Activated CD4-positive, CD25-positive, alpha-beta regulatory T cell (primary cell): ENCODE results near the gene DEPDC1B.
"Not testable (repeated sequence)": the region's sequence is repeated elsewhere in the genome, so short reads cannot be mapped to it uniquely, and the experiment has no call there.

Experiments
- DNase-seq, 4 experiments: peaks; one replicate each; lab custom pipeline; 2025; lab: John Stamatoyannopoulos, UW

Gene DEPDC1B

GRCh38 chr5:60699288-60699608 is 718 bp downstream of the DEPDC1B start:
- no peak for DNase-seq

DNA sequence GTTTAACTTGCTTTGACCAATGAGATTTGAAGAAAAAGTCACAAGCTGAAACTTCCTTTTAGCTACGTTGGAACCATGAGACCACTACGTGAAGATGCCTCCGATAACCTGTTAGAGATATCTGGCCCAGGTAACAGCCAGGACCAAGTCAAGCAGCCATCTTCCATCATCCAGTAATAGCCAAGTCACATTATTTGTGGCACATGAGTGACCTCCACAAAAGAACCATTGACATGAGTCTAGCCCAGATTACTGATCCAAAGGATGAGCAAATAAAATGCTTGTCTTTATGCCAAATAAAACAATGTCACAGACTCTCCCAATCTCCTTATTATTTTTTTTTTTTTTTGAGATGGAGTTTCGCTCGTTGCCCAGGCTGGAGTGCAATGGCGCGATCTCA is 1.6 kb downstream of the DEPDC1B start:
- DNase-seq: no peak

DNA sequence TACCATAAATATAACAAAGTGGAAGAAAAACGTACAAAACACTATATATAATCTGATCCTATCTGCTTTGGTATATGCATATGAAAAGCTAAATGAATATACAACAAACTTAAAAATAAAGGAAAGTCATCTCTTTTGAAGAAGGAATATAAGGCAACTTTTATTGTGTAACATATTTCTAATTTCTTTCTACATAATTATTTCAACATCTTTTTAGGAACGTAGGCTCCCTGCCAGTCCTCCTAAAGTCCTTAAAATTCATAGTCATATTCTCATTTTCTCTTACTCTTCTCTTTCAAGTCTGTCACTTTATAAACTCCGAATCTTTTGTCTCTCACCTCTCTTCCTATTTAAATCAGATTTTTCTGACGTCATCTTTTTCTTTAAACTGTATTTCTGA is 9.6 kb downstream of the DEPDC1B start:
- no peak for DNase-seq

GRCh38 chr5:60688980-60689379 is 11.0 kb downstream of the DEPDC1B start:
- no peak for DNase-seq

DNA sequence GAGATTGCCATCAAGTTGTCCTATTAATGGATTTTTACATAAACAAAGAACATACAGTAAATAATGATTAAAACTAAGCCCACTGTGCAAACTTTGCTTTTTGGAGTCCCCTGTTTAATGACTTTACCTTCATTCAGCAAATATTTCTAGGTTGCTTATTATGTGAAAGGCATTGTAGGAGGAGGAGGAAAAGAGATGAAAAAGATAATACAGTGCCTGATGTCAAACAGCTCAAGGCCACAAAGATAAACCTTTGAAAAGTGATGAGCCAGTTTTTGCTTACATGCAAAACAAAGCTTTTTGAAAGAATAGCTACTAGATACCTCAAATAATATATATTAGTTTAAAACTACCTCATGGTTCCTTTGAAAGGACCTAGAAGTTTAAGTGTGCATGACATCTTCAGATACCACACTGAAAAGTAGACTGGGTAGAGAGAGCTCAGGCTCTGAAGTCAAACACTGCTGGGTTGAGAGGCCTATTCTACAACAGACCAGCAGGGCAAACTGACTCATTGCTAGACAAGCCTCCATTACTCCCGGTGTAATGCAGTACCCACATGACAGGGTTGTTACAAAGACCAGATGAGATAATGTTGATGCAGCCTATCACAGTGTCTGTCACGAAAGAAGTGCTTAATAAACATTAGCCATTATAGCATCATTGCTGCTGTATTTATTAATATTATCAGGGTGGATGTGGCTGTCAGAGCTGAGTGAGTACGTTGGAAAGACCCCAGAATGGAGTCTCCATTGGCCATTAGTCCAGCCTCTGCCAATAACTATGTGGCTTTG is 11.8 kb downstream of the DEPDC1B start:
- no peak for DNase-seq

DNA sequence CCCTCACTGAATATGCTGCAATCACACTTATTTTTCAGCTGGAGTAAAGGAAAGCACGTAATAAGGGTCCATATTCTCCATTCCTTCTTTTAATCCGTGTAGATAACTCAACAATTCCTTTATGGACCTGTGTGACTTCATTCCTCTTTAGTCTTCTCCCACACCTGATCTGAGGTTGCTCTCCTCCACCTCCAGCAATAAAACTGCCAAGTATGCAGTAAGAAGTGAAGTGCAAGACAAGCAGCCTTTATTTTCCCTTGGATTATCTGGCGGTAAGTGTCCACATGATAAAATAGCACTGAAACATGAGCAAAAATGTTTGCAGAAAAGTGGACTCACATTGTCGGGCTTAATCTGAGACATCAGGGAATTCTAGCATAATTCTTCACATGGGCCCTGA is 13.8 kb downstream of the DEPDC1B start:
- DNase-seq: no peak

- no peak for DNase-seq
Measured at GRCh38 chr5:60685700-60686099, 14.3 kb downstream of the DEPDC1B start.

GRCh38 chr5:60685028-60685427 is 14.9 kb downstream of the DEPDC1B start:
- no peak for DNase-seq

DNA sequence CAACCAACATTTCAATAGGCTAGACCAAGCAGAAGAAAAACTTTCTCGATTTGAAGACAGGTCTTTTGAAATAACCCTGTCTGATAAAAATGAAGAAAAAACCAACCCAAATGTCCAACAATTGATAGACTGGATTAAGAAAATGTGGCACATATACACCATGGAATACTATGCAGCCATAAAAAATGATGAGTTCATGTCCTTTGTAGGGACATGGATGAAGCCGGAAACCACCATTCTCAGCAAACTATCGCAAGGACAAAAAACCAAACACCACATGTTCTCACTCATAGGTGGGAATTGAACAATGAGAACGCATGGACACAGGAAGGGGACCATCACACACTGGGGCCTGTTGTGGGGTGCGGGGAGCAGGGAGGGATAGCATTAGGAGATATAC is 18.0 kb downstream of the DEPDC1B start:
- DNase-seq: not testable (repeated sequence)

DNA sequence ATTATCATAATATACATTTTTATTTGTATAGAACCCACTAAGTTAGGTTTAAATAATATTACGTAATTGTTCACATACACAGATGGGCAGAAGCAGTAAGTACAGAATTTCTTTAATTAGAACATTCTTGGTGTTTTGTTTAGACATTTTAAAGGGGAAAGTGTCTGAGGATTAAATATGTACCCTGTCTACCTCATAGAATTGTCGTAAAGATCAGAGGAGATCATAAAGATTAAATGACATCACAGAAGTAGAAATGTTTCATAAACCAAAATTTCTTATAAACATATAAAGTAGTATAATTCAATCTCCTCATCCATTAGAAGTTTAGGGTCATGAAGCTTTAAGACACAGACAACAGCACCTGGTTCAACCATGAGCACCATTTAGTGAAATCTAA is 20.1 kb downstream of the DEPDC1B start:
- no peak for DNase-seq

DNA sequence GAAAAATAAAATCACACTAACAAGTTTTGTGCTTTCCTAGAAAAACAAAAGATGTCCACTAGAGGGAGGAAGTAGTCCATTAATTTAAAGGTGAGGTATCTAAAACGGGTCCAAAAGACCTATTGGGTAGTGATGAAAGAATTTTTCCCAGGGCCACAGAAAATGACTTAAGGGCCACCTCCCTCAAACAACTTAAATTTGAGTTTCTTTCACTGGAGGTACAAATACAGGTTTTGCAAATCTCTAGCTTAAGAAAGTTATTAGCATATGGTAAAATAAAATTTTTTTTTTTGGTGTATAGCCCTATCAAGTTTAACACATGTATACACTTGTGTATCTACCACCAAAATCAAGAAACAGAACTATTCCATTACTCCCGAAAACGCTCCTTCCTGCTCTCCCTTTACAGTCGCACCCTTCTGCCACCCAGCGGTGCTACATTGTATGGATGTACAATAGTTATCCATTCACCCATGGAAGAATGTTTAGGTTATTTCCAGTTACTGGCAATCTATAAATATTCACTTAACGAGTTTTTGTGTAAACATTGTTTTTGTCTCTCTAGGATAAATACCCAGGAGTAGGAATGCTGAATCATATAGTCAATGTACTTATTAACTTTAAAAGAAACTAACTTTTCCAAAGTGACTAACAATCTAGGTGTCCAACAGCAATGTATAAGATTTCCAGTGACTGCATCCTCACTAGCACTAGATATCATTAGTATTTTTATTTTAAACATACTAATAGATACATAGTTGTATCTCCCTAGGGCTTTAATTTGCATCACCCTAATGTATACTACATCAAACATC is 21.9 kb downstream of the DEPDC1B start:
- DNase-seq: no peak

- DNase-seq: no peak
Measured at GRCh38 chr5:60675286-60675685, 24.7 kb downstream of the DEPDC1B start.

GRCh38 chr5:60674251-60675069 is 25.5 kb downstream of the DEPDC1B start:
- no peak for DNase-seq

DNA sequence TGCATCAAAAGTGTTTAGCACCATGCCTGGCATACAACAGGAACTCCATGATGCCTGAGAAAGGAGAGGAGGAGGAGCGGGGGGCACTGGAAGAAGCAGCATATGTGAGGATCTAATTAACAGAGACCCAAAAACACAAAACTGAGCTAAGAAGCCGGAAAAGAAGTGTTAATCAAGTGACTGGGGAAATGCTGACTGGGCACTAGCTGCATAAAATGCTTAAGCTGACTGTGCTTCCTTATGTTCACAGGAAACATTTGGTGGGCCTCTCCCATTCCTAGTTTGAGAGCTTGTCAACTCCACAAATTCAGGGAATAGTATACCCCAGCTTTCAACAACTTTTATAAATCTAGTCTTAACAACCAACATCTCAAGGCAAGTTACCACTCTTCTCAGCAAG is 26.6 kb downstream of the DEPDC1B start:
- DNase-seq: no peak

DNA sequence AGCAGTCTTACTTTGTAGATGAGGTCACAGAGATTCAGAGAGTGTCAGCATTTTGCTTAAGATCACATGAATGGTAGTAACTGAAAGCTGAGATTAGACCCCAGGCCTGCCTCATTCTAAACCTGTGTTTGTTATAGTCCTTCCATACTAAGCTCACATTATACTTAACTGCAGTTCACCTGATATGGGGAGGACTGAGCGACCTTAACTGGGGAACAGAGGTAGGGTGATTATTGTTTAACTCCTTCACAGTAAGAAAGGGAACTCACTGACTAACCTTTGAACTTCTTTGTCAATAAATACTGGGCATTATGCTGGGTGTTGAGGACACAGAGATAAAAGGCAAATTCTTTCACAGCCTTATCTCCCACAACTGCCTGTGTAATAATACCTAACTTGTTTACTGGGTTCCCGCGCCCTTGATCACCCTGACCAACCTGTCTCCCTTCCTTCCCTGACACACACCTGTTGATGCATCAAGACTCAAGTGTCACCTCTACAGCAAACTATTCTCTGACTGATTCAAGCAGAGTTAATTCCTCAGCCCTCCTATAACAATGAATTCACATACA is 27.2 kb downstream of the DEPDC1B start:
- no peak for DNase-seq

DNA sequence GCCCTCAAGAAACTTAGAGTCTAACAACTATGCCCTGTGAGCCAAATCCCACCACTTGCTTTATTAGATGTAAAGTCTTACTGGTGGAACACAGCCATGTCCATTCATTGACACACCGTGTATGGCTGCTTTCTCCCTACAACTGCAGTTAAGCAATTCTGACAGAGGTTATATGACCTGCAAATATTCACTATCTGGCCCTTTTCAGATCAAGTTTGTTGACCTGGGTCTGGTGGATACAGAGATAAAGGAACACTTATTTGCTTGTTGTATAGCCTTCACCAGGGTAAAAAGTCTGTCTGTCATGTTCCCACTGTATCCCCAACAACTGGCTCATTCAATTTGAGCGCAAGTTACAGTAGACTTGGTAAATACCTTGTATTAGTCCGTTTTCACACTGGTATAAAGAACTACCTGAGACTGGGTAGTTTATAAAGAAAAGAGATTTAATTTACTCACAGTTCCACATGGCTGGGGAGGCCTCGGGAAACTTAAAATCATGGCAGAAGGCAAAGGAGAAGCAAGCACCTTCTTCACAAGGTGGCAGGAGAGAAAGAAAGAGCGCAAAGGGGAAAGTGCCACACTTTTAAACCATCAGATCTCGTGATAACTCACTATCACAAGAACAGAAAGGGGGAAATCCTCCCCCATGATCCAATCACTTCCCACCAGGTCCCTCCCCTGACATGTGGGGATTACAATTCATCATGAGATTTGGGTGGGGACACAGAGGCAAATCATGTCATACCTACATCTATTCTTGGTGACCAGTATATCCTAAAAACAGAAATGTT is 27.9 kb downstream of the DEPDC1B start:
- no peak for DNase-seq

DNA sequence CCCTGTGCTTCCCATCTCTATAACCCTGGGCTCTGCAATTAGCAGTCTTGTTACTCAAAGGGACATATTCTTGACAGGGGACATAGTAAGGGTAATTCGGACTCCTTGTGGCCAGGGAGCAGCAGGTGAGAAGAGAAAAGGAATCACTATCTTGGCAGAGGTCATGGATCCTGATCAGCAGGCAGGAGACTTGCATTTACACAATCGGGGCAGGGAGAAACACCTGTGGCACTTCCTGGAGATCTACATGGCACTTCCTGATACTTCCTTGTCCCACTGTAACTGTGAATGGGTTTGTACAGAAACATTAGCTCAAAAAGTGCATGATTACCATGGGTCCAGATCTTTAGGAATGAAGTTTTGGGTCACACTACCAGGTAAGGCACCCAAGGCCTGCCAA is 29.2 kb downstream of the DEPDC1B start:
- DNase-seq: no peak

GRCh38 chr5:60668686-60669304 is 31.2 kb downstream of the DEPDC1B start:
- no peak for DNase-seq

DNA sequence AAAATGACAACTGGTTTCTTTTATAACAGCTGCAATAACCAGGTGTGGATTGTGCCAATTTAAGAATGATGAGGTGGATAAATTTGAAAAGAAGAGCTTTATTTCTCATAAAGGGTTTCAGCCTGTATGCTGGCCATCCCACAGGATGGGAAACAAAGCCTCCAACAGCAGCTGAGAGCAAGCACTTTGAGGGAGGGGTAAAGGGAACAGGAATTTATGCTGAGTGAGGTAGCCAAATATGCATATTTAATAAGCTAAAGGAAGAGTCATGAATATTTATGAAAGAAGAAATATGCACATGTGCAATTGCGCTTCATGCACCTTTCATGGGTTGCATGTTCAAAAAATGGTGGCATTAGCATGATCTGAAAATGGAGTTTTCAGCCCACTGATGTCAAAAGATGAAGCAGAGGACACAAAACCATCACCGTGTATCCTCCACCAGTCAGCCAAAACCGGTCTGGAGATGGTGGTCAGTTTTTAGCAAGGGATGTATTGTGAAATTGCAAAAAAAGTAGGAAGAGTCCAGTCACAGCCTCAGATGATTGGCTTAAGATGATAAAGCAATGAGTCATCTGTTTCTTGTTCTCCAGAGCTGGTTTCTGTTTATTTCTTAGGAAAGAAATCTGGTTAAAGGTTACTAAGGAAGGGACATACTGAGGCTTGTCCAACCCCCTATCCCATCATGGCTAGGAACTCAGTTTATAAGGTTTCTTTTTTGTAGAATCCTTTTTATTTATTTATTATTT is 47.9 kb downstream of the DEPDC1B start:
- no peak for DNase-seq

DNA sequence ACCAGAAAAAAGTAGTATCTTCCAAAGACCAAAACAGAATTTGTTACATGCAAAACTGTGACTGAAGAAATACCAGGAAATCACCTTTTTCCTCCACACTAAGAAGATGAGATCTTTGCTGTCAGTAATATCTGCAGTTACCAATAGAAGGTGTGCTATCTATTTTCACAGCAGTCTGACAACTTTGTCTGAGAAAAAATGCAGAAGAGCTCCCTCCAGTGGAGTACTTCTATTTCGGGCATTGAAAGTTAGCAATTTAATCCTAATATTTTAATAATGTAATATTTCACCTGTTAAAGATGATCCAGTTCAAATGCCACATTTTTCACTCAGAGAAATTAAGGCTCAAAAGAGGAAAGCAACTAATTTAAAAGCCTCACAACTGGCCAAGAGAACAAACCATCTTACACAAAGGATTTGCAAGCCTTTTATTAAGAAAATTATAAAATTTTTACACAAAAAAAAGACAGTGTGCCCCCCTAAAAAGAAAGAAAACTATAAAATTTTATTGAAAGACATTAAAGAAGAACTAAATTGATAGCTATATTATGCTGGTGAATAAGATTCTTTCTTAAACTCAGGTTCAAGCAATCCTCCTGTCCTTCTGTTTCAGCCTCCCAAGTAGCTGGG is 50.6 kb downstream of the DEPDC1B start:
- no peak for DNase-seq
